Mesothelial cell of epicardium (in vitro differentiated cells): ENCODE data around the gene ZNF124. TPM values are rescaled to one million over a fixed set of nuclear protein-coding genes. Genes with fewer than 3 reads are reported as not detected.

Experiments
- DNase-seq, 2 experiments: peaks; one replicate each; pipeline ENCODE4 v3.0.0; 2021; ENCODE audit warnings: low spot score in 2 of 2; ENCODE audit not compliant: unreplicated experiment in 2 of 2
- H3K27ac Mint-ChIP-seq: 2 replicates; pipeline ENCODE4 v1.8.0; 2021; ENCODE audit warnings: mixed read lengths
- H3K27me3 Mint-ChIP-seq: 2 replicates; pipeline ENCODE4 v1.8.0; 2021; ENCODE audit warnings: low read depth, mixed read lengths
- H3K36me3 Mint-ChIP-seq: 2 replicates; pipeline ENCODE4 v1.8.0; 2021; ENCODE audit warnings: mixed read lengths
- H3K4me1 Mint-ChIP-seq: 2 replicates; pipeline ENCODE4 v1.8.0; 2021; ENCODE audit warnings: mixed read lengths
- H3K4me3 Mint-ChIP-seq: 2 replicates; pipeline ENCODE4 v1.8.0; 2021; ENCODE audit warnings: mild to moderate bottlenecking, moderate library complexity, mixed read lengths
- H3K9me3 Mint-ChIP-seq: 2 replicates; pipeline ENCODE4 v1.8.0; 2021; ENCODE audit warnings: mixed read lengths
- CTCF ChIP-seq: fragments of 200-600 bp; sonication (generic); IDR thresholded peaks from one replicate; pipeline ENCODE4 v1.5.0; 2021; ENCODE audit warnings: antibody characterized with exemption; ENCODE audit not compliant: unreplicated experiment
- total RNA-seq: library from RNA; stranded (reverse); gene quantifications from 3 replicates; pipeline ENCODE4 v1.2.1, GENCODE V29; 2021

Gene ZNF124
- total RNA-seq, 1 donor from 2014 or later = 114 TPM

GRCh38 chr1:247113733-247114271 lies 58.0 kb downstream of the ZNF124 start:
- H3K27me3 Mint-ChIP-seq = no peaks in the 10 kb centered on the region
- TF ChIP-seq CTCF = no peak
- DNase-seq = no peak
- peak overlapping the region; percentile 20 for H3K4me3 Mint-ChIP-seq
- H3K9me3 Mint-ChIP-seq = no peaks in the 10 kb centered on the region
- H3K36me3 Mint-ChIP-seq = peaks cover 2% of the 10 kb centered on the region
- peaks cover 13% of the 10 kb centered on the region for H3K4me1 Mint-ChIP-seq
- H3K27ac Mint-ChIP-seq = no peak overlapping the region

- Mint-ChIP-seq H3K27ac (no peak overlapping the region), H3K4me1 (peaks cover 13% of the 10 kb centered on the region), H3K36me3 (peaks cover 2% of the 10 kb centered on the region), H3K9me3 (no peaks in the 10 kb centered on the region), H3K4me3 (peak overlapping the region; percentile 80), H3K27me3 (no peaks in the 10 kb centered on the region)
- DNase-seq = no peak
- TF ChIP-seq CTCF = no peak
Measured at GRCh38 chr1:247113094-247113497, 58.7 kb downstream of the ZNF124 start.

GRCh38 chr1:247112479-247112781 lies 59.4 kb downstream of the ZNF124 start:
- no peak for DNase-seq
- H3K36me3 Mint-ChIP-seq = peaks cover 2% of the 10 kb centered on the region
- H3K27me3 Mint-ChIP-seq = no peaks in the 10 kb centered on the region
- H3K27ac Mint-ChIP-seq = no peak overlapping the region
- peaks cover 13% of the 10 kb centered on the region for H3K4me1 Mint-ChIP-seq
- no peak for TF ChIP-seq CTCF
- no peaks in the 10 kb centered on the region for H3K9me3 Mint-ChIP-seq
- H3K4me3 Mint-ChIP-seq = peak overlapping the region; percentile 80

- Mint-ChIP-seq H3K4me1 (peaks cover 13% of the 10 kb centered on the region), H3K27me3 (no peaks in the 10 kb centered on the region), H3K9me3 (no peaks in the 10 kb centered on the region), H3K27ac (no peak overlapping the region), H3K36me3 (peaks cover 2% of the 10 kb centered on the region), H3K4me3 (peak overlapping the region; percentile 80)
- TF ChIP-seq CTCF = no peak
- DNase-seq = peak in 1 of 2 experiments; percentile 62
Measured at GRCh38 chr1:247111700-247112478, 59.9 kb downstream of the ZNF124 start.

DNA sequence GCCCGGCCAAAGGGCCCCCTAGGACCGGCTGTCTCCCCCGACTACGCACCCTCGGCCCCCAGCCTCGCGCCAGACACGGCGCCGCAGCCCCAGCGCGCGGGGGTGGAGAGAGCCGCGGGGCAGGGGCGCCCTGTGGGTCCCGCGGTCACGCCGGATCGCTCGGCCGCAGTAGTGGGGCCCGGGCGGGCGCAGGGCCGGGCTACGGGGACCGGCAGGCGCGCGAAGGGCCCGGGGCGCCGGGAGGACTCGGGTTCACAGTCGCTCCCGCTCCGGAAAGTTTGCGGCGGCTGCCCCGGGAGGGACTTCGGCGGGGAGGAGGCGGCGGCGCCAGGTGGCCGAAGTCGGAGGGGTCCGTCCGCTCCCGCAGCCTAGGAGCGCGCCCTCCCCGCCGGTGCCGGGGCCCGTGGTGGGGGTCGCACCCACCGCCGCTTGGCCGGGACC lies 60.5 kb downstream of the ZNF124 start:
- Mint-ChIP-seq H3K36me3 (peaks cover 2% of the 10 kb centered on the region), H3K4me1 (peaks cover 13% of the 10 kb centered on the region), H3K27me3 (no peaks in the 10 kb centered on the region), H3K27ac (peak overlapping the region; percentile 85), H3K4me3 (peak overlapping the region; percentile 78), H3K9me3 (no peaks in the 10 kb centered on the region)
- peak in 1 of 2 experiments; percentile 46 for DNase-seq
- no peak for TF ChIP-seq CTCF
